ENCODE data around the gene VTI1A. TPM values are rescaled to one million over a fixed set of nuclear protein-coding genes. Genes with fewer than 3 reads are reported as not detected.

Gene VTI1A
- total and polyA plus RNA-seq, 2 of the 13 experiments (the other 11 are each of a cell fraction or from before 2014, with no cell fraction given): 11.7 to 32.7 TPM

- TF ChIP-seq, protein P1, sequence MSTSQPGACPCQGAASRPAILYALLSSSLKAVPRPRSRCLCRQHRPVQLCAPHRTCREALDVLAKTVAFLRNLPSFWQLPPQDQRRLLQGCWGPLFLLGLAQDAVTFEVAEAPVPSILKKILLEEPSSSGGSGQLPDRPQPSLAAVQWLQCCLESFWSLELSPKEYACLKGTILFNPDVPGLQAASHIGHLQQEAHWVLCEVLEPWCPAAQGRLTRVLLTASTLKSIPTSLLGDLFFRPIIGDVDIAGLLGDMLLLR (CRISPR knock-in tag; IDR thresholded peaks at IDR 0.05): no peak
- TF ChIP-seq ZNF34 (CRISPR knock-in tag; IDR thresholded peaks at IDR 0.05; ENCODE audit: borderline replicate concordance) (peak; percentile 98), ZNF264 (CRISPR knock-in tag; IDR thresholded peaks at IDR 0.05) (no peak), BRF2 (CRISPR knock-in tag; IDR thresholded peaks at IDR 0.05) (0 out of 2 replicates have a peak, but pooled peaks have one; percentile 38), ELF1 (CRISPR knock-in tag; IDR thresholded peaks at IDR 0.05) (peak; percentile 95), DNMT3B (CRISPR knock-in tag; conservative IDR thresholded peaks at IDR 0.05) (peak; percentile 90; the same call in 1 of the 2 replicates), ZBTB7A (CRISPR knock-in tag; IDR thresholded peaks at IDR 0.05) (no peak), ZNF619 (CRISPR knock-in tag; IDR thresholded peaks at IDR 0.05) (peak; percentile 63; the same call in 1 of the 2 replicates), ZNF547 (CRISPR knock-in tag; IDR thresholded peaks at IDR 0.05) (peak; percentile 73), SATB2 (CRISPR knock-in tag; IDR thresholded peaks at IDR 0.05) (no peak), ZNF816 (CRISPR knock-in tag; IDR thresholded peaks at IDR 0.05; ENCODE audit: borderline replicate concordance) (peak; percentile 94), RFXAP (CRISPR knock-in tag; IDR thresholded peaks at IDR 0.05; ENCODE audit: borderline replicate concordance) (no peak)
- TF ChIP-seq, protein P2, sequence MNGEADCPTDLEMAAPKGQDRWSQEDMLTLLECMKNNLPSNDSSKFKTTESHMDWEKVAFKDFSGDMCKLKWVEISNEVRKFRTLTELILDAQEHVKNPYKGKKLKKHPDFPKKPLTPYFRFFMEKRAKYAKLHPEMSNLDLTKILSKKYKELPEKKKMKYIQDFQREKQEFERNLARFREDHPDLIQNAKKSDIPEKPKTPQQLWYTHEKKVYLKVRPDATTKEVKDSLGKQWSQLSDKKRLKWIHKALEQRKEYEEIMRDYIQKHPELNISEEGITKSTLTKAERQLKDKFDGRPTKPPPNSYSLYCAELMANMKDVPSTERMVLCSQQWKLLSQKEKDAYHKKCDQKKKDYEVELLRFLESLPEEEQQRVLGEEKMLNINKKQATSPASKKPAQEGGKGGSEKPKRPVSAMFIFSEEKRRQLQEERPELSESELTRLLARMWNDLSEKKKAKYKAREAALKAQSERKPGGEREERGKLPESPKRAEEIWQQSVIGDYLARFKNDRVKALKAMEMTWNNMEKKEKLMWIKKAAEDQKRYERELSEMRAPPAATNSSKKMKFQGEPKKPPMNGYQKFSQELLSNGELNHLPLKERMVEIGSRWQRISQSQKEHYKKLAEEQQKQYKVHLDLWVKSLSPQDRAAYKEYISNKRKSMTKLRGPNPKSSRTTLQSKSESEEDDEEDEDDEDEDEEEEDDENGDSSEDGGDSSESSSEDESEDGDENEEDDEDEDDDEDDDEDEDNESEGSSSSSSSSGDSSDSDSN (CRISPR knock-in tag; IDR thresholded peaks at IDR 0.05): peak; percentile 85
- TF ChIP-seq, protein P3, sequence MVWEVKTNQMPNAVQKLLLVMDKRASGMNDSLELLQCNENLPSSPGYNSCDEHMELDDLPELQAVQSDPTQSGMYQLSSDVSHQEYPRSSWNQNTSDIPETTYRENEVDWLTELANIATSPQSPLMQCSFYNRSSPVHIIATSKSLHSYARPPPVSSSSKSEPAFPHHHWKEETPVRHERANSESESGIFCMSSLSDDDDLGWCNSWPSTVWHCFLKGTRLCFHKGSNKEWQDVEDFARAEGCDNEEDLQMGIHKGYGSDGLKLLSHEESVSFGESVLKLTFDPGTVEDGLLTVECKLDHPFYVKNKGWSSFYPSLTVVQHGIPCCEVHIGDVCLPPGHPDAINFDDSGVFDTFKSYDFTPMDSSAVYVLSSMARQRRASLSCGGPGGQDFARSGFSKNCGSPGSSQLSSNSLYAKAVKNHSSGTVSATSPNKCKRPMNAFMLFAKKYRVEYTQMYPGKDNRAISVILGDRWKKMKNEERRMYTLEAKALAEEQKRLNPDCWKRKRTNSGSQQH (CRISPR knock-in tag; IDR thresholded peaks at IDR 0.05; ENCODE audit: low read depth): peak; percentile 65
- TF ChIP-seq, protein P4, sequence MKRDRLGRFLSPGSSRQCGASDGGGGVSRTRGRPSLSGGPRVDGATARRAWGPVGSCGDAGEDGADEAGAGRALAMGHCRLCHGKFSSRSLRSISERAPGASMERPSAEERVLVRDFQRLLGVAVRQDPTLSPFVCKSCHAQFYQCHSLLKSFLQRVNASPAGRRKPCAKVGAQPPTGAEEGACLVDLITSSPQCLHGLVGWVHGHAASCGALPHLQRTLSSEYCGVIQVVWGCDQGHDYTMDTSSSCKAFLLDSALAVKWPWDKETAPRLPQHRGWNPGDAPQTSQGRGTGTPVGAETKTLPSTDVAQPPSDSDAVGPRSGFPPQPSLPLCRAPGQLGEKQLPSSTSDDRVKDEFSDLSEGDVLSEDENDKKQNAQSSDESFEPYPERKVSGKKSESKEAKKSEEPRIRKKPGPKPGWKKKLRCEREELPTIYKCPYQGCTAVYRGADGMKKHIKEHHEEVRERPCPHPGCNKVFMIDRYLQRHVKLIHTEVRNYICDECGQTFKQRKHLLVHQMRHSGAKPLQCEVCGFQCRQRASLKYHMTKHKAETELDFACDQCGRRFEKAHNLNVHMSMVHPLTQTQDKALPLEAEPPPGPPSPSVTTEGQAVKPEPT (CRISPR knock-in tag; IDR thresholded peaks at IDR 0.05; ENCODE audit: low read depth): no peak; the same call in 1 of the 2 replicates
- TF ChIP-seq, protein P5, sequence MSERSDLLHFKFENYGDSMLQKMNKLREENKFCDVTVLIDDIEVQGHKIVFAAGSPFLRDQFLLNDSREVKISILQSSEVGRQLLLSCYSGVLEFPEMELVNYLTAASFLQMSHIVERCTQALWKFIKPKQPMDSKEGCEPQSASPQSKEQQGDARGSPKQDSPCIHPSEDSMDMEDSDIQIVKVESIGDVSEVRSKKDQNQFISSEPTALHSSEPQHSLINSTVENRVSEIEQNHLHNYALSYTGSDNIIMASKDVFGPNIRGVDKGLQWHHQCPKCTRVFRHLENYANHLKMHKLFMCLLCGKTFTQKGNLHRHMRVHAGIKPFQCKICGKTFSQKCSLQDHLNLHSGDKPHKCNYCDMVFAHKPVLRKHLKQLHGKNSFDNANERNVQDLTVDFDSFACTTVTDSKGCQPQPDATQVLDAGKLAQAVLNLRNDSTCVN (CRISPR knock-in tag; IDR thresholded peaks at IDR 0.05; ENCODE audit: borderline replicate concordance): peak; percentile 61; the same call in 1 of the 2 replicates
These were observed at the start of gene VTI1A, which contains the start of gene ZDHHC6 (continued) for GRCh38 chr10:112446855-112447619.

Data from HepG2 (cell line).